Measurements from ENCODE around the gene RTEL1.

GRCh38 chr20:63692436-63693082 is 34.4 kb downstream of the RTEL1 start:
- TF ChIP-seq POLR2A (IDR thresholded peaks at IDR 0.05) = no peak
- TF ChIP-seq, protein P1, sequence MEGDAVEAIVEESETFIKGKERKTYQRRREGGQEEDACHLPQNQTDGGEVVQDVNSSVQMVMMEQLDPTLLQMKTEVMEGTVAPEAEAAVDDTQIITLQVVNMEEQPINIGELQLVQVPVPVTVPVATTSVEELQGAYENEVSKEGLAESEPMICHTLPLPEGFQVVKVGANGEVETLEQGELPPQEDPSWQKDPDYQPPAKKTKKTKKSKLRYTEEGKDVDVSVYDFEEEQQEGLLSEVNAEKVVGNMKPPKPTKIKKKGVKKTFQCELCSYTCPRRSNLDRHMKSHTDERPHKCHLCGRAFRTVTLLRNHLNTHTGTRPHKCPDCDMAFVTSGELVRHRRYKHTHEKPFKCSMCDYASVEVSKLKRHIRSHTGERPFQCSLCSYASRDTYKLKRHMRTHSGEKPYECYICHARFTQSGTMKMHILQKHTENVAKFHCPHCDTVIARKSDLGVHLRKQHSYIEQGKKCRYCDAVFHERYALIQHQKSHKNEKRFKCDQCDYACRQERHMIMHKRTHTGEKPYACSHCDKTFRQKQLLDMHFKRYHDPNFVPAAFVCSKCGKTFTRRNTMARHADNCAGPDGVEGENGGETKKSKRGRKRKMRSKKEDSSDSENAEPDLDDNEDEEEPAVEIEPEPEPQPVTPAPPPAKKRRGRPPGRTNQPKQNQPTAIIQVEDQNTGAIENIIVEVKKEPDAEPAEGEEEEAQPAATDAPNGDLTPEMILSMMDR (IDR thresholded peaks at IDR 0.05) = no peak

All from right lobe of liver (tissue), 4 donors.